ENCODE results near the gene PLPP3. TPM values are rescaled to one million over a fixed set of nuclear protein-coding genes. Genes with fewer than 3 reads are reported as not detected.

Gene PLPP3
- total and polyA plus RNA-seq, 2 of the 8 experiments (the other 6 are each of a cell fraction or from before 2014, with no cell fraction given) = 33.2 to 42.0 TPM

- TF ChIP-seq TAF7 (optimal IDR thresholded peaks at IDR 0.05; ENCODE audit: borderline replicate concordance, low read depth, low read length) = peak; percentile 22
- no peak for TF ChIP-seq CHD2 (IDR thresholded peaks at IDR 0.05; ENCODE audit: low read length)
- TF ChIP-seq PHF8 (conservative IDR thresholded peaks at IDR 0.05; ENCODE audit: low read depth, low read length) = 0 out of 2 replicates have a peak, but pooled peaks have one; percentile 7
Observed at GRCh38 chr1:56578138-56578962, 1.0 kb downstream of the PLPP3 start (continued).

All from H1 (cell line).